ENCODE results near the gene DUS2.

The DUS2 gene

GRCh38 chr16:68082629-68083238 lies 59.6 kb downstream of the DUS2 start:
- no peak for DNase-seq (ENCODE audit: low read depth, low spot score)
- no peak overlapping the region for H3K4me3 ChIP-seq (ENCODE audit: low read depth, low read length)
- in situ Hi-C loops (cut with HindIII; ENCODE audit: low sequenced_read_pairs) = no loop called here
- TF ChIP-seq, protein P1, sequence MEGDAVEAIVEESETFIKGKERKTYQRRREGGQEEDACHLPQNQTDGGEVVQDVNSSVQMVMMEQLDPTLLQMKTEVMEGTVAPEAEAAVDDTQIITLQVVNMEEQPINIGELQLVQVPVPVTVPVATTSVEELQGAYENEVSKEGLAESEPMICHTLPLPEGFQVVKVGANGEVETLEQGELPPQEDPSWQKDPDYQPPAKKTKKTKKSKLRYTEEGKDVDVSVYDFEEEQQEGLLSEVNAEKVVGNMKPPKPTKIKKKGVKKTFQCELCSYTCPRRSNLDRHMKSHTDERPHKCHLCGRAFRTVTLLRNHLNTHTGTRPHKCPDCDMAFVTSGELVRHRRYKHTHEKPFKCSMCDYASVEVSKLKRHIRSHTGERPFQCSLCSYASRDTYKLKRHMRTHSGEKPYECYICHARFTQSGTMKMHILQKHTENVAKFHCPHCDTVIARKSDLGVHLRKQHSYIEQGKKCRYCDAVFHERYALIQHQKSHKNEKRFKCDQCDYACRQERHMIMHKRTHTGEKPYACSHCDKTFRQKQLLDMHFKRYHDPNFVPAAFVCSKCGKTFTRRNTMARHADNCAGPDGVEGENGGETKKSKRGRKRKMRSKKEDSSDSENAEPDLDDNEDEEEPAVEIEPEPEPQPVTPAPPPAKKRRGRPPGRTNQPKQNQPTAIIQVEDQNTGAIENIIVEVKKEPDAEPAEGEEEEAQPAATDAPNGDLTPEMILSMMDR (IDR thresholded peaks at IDR 0.05; ENCODE audit: low read depth, low read length) = no peak

DNA sequence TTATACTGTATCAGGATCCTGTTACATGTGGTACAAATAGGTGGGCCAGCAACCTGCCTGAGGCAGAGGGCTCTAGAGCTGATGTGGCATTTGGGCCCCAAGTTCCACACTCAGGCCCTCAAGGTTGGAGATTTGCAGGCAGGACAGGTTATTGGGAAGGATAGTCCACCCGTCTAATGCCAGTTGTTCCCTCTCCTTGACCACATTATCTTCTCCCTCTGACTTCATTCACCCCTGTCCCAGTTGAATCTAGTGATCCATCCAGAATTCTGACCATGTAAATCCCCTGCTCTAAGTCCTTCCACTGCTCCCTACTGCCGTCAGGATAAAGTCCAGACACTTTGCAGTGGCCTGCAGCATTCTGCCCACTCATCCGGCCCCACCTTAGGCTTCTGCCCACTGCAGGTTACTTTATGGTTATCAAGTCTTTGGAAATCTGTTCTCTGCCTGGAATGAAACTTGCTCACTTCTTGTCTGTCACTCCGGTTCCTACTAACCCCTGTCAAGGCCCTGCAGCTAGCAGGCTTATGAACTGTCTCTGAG lies 60.2 kb downstream of the DUS2 start:
- in situ Hi-C loops (cut with HindIII; ENCODE audit: low sequenced_read_pairs) = no loop called here
- TF ChIP-seq, protein P1 (IDR thresholded peaks at IDR 0.05; ENCODE audit: low read depth, low read length) = no peak
- DNase-seq (ENCODE audit: low read depth, low spot score) = no peak
- no peak overlapping the region for H3K4me3 ChIP-seq (ENCODE audit: low read depth, low read length)

GRCh38 chr16:68083861-68084503 lies 60.9 kb downstream of the DUS2 start:
- in situ Hi-C loops (cut with HindIII; ENCODE audit: low sequenced_read_pairs) = no loop called here
- TF ChIP-seq, protein P1 (IDR thresholded peaks at IDR 0.05; ENCODE audit: low read depth, low read length) = no peak
- DNase-seq (ENCODE audit: low read depth, low spot score) = no peak
- H3K4me3 ChIP-seq (ENCODE audit: low read depth, low read length) = no peak overlapping the region

DNA sequence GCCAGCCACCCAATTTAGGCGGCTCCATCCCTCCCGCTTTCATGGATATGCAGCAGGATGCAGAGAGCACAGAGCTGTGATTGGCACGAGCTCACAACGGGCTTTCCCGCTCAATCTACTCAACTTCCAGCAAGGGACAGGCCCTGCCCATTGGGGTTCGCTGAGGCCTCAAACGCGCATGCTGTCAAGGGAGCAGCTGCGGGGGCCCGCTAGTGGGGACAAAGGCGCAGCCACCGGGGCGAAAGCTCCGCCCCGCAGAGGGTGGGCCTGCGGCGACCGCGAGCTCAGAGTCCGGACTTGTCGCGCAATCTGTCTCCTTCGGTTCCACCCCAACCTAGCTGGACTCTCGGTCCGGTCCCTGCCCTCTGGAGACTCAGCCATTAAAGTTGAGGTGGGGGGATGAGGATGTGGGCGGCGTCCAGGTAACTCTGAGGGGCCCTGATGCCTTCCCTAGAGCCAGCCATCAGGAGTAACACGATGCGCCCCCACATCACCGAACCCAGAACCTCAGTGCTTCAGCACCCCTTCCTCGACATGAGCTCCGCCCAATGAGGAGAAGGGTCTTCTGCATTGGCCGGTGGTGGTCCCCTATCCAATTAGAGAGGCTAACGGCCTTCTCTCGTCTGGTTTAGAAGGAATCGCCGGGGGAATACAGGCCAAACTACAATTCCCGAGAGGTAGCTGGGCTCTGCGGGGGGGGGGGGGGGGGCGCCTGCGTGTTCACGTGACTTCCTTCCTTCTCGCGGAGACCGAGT lies 61.6 kb downstream of the DUS2 start:
- peak overlapping the region; percentile 43 for H3K4me3 ChIP-seq (ENCODE audit: low read depth, low read length)
- TF ChIP-seq, protein P1 (IDR thresholded peaks at IDR 0.05; ENCODE audit: low read depth, low read length) = no peak
- DNase-seq (ENCODE audit: low read depth, low spot score) = peak; percentile 71
- in situ Hi-C loops (cut with HindIII; ENCODE audit: low sequenced_read_pairs) = no loop called here

- in situ Hi-C loops (cut with HindIII; ENCODE audit: low sequenced_read_pairs) = no loop called here
- peak; percentile 98 for DNase-seq (ENCODE audit: low read depth, low spot score)
- peak within 1 kb of the TSS; percentile 85 for H3K4me3 ChIP-seq (ENCODE audit: low read depth, low read length)
- TF ChIP-seq, protein P1 (IDR thresholded peaks at IDR 0.05; ENCODE audit: low read depth, low read length) = no peak
These were observed 62.4 kb downstream of the DUS2 start, which contains the start of gene NFATC3 for GRCh38 chr16:68085259-68086071. Gene NFATC3 (plus strand): TSS chr16:68085370. CDS start chr16:68085682, 312 bp downstream.

Data from astrocyte of the spinal cord (primary cell).